Islet of Langerhans (tissue), 1 donor: ENCODE results near the gene FCHO2.
"Not testable (repeated sequence)": the region's sequence is repeated elsewhere in the genome, so short reads cannot be mapped to it uniquely, and the experiment has no call there.

Experiments
- FAIRE-seq: peaks from one replicate; lab custom pipeline; 2011; peaks lifted over from hg19 to GRCh38; lab: Jason Lieb, UNC

Gene FCHO2

GRCh38 chr5:72955768-72956323 is at the start of gene FCHO2:
FCHO2 (plus strand) TSS chr5:72956041; CDS start chr5:72956097, 56 bp downstream.
- no peak for FAIRE-seq

GRCh38 chr5:72906806-72907205 is 49.0 kb upstream of the FCHO2 start:
- no peak for FAIRE-seq

GRCh38 chr5:72908664-72909063 is 47.2 kb upstream of the FCHO2 start:
- no peak for FAIRE-seq

GRCh38 chr5:72917371-72917776 is 38.5 kb upstream of the FCHO2 start:
- FAIRE-seq: no peak

- peak; percentile 58 for FAIRE-seq
Measured at GRCh38 chr5:72920690-72921502, 34.9 kb upstream of the FCHO2 start.

GRCh38 chr5:72921886-72922285 is 34.0 kb upstream of the FCHO2 start:
- no peak for FAIRE-seq

GRCh38 chr5:72922422-72922821 is 33.4 kb upstream of the FCHO2 start:
- no peak for FAIRE-seq

GRCh38 chr5:72925336-72926010 is 30.4 kb upstream of the FCHO2 start:
- FAIRE-seq: no peak

GRCh38 chr5:72932686-72933085 is 23.2 kb upstream of the FCHO2 start:
- FAIRE-seq: not testable (repeated sequence)

- not testable (repeated sequence) for FAIRE-seq
Measured at GRCh38 chr5:72934953-72935725, 20.7 kb upstream of the FCHO2 start.

GRCh38 chr5:72936893-72937292 is 18.9 kb upstream of the FCHO2 start:
- no peak for FAIRE-seq

- FAIRE-seq: no peak
Measured at GRCh38 chr5:72937517-72938061, 18.3 kb upstream of the FCHO2 start.

GRCh38 chr5:72938206-72938605 is 17.6 kb upstream of the FCHO2 start:
- FAIRE-seq: no peak

GRCh38 chr5:72940082-72940481 is 15.8 kb upstream of the FCHO2 start:
- FAIRE-seq: no peak

GRCh38 chr5:72943307-72943706 is 12.5 kb upstream of the FCHO2 start:
- FAIRE-seq: no peak

- no peak for FAIRE-seq
Measured at GRCh38 chr5:72947498-72947897, 8.3 kb upstream of the FCHO2 start.

GRCh38 chr5:72949481-72949880 is 6.4 kb upstream of the FCHO2 start:
- no peak for FAIRE-seq

- FAIRE-seq: no peak
Measured at GRCh38 chr5:72951671-72952468, 4.0 kb upstream of the FCHO2 start.

GRCh38 chr5:72954389-72954788 is 1.5 kb upstream of the FCHO2 start:
- no peak for FAIRE-seq

- no peak for FAIRE-seq
Measured at GRCh38 chr5:72955143-72955767, 586 bp upstream of the FCHO2 start.
